Epithelial cell of prostate (primary cell): ENCODE data around the gene CLIP2.
"Not testable (repeated sequence)": the region's sequence is repeated elsewhere in the genome, so short reads cannot be mapped to it uniquely, and the experiment has no call there.

ENCODE experiments used
- DNase-seq: peaks from one replicate; pipeline ENCODE4 v3.0.0-alpha.2; 2011; ENCODE audit warnings: low read depth, low spot score
- H3K27ac ChIP-seq: fragments of 450-650 bp; 2 replicates; pipeline ENCODE4 v1.5.1; 2017; ENCODE audit warnings: mild to moderate bottlenecking

CLIP2 gene

GRCh38 chr7:74399006-74399405, 109.8 kb downstream of the CLIP2 start:
- no peak overlapping the region for H3K27ac ChIP-seq
- no peak for DNase-seq

GRCh38 chr7:74400420-74401136, 111.4 kb downstream of the CLIP2 start:
- DNase-seq: no peak
- no peak overlapping the region for H3K27ac ChIP-seq

- H3K27ac ChIP-seq: no peak overlapping the region
- DNase-seq: no peak
Measured at GRCh38 chr7:74401137-74401859, 112.1 kb downstream of the CLIP2 start.

GRCh38 chr7:74402668-74403067, 113.5 kb downstream of the CLIP2 start:
- not testable (repeated sequence) for DNase-seq, H3K27ac ChIP-seq

GRCh38 chr7:74403521-74404387, 114.5 kb downstream of the CLIP2 start:
- no peak for DNase-seq
- no peak overlapping the region for H3K27ac ChIP-seq

- H3K27ac ChIP-seq: no peak overlapping the region
- DNase-seq: no peak
Measured at GRCh38 chr7:74404388-74404700, 115.1 kb downstream of the CLIP2 start.

GRCh38 chr7:74404741-74405140, 115.5 kb downstream of the CLIP2 start:
- DNase-seq: no peak
- no peak overlapping the region for H3K27ac ChIP-seq

GRCh38 chr7:74405191-74405898, 116.1 kb downstream of the CLIP2 start:
- DNase-seq: no peak
- no peak overlapping the region for H3K27ac ChIP-seq

GRCh38 chr7:74405899-74406512, 116.8 kb downstream of the CLIP2 start:
- H3K27ac ChIP-seq: no peak overlapping the region
- no peak for DNase-seq

- H3K27ac ChIP-seq: no peak overlapping the region
- DNase-seq: no peak
Measured at GRCh38 chr7:74407958-74408357, 118.8 kb downstream of the CLIP2 start.

- no peak for DNase-seq
- no peak overlapping the region for H3K27ac ChIP-seq
Measured at GRCh38 chr7:74409571-74409970, 120.4 kb downstream of the CLIP2 start.

- DNase-seq: no peak
- H3K27ac ChIP-seq: no peak overlapping the region
Measured at GRCh38 chr7:74410772-74411171, 121.6 kb downstream of the CLIP2 start.

- H3K27ac ChIP-seq, DNase-seq: not testable (repeated sequence)
Measured at GRCh38 chr7:74411571-74411970, 122.4 kb downstream of the CLIP2 start.

- no peak for DNase-seq
- H3K27ac ChIP-seq: no peak overlapping the region
Measured at GRCh38 chr7:74412056-74412455, 122.8 kb downstream of the CLIP2 start.

- H3K27ac ChIP-seq: no peak overlapping the region
- no peak for DNase-seq
Measured at GRCh38 chr7:74412603-74413002, 123.4 kb downstream of the CLIP2 start.

GRCh38 chr7:74414595-74415333, 125.6 kb downstream of the CLIP2 start:
- DNase-seq, H3K27ac ChIP-seq: not testable (repeated sequence)

GRCh38 chr7:74417419-74417971, 128.3 kb downstream of the CLIP2 start:
- no peak overlapping the region for H3K27ac ChIP-seq
- no peak for DNase-seq

GRCh38 chr7:74418076-74418475, 128.9 kb downstream of the CLIP2 start:
- no peak for DNase-seq
- H3K27ac ChIP-seq: no peak overlapping the region

GRCh38 chr7:74418538-74418937, 129.3 kb downstream of the CLIP2 start:
- DNase-seq: no peak
- H3K27ac ChIP-seq: no peak overlapping the region
